HG03442 (cell line): Measurements from ENCODE around the gene SNRPA.

Experiments
- ATAC-seq: cut with Tn5 transposase; IDR thresholded peaks from one replicate; pipeline ENCODE4 v1.9.1; 2021; ENCODE audit warnings: mild to moderate bottlenecking, moderate library complexity; ENCODE audit not compliant: unreplicated experiment

Gene SNRPA

GRCh38 chr19:40800339-40800996 lies 49.5 kb downstream of the SNRPA start:
- ATAC-seq, result no peak

- no peak for ATAC-seq
These were observed 50.0 kb downstream of the SNRPA start for GRCh38 chr19:40800997-40801377.

GRCh38 chr19:40801426-40802299 lies 50.7 kb downstream of the SNRPA start:
- no peak for ATAC-seq

DNA sequence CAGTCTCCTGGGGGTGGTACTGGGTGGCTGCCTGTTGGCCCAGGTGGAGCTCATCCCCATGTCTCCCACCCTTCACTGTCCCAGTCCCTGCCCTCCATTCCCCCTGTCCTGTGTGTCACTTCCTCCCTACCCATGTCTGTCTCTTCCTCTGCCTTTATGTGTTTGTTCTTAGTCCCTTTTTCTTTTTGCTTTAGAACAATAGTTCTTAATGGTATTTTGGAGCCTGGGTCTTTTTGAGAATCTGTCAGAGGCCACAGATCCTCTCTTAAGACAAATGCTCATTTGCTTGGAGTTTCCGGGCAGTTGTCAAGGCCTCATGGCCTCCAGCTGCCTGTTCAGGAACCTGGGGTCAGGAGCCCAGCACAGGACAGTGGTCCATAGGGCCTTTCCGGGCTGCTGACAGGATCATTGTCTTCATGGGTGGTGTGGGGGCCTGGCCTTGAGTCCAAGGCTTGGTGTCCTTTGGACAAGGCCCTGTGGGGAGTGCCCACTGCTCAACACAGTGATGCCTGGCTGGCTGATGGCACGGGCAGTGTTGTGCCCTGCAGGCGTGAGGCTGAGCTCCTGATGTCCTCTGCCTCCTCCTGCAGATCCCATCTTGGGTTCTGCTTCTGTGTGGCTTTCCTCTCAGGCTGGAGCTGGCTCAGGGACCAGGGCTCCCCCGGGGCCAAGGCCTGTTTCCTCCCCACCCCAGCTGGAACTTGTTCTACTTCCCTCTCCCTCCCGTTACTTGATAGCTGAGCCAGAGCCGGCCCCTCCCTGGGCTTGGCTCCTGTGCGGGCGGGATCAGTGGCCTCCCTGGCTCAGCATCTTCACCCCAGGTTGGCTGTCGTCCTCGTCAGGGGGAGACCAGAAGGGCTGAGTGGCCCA lies 51.5 kb downstream of the SNRPA start:
- ATAC-seq, result no peak

DNA sequence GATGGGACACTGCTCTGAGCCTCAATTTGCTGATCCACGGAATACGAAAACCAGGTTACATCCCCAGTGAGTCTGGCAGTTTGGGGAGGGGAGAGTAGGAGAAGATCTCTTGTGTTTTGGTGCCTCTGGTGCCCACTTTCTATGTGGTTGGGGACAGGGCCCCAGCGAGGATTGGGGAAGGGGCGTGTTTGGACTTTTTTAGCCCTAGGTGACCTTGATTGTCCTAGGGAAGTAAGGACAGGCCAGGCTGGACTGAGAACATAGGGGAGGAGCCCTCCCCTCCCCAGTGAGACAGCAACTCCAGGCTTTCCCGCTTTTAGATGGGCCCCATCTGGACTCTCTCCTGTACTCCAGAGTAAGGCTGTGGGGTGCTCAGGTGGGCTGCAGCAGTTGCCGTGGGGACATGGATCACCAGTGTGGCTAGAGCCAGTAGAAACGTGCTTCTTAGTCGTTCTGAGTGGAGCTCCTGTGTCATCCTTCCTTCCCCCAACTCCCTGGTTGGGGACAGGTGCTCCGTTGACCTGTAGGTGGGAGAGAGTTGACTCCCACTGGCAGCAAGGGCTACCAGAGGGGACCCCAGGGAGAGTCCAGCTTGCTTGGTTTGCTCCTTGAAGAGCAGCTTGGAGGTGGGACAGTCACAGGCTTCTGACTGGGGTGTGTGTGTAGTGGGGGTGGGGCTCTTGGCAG lies 52.3 kb downstream of the SNRPA start:
- ATAC-seq, result no peak

DNA sequence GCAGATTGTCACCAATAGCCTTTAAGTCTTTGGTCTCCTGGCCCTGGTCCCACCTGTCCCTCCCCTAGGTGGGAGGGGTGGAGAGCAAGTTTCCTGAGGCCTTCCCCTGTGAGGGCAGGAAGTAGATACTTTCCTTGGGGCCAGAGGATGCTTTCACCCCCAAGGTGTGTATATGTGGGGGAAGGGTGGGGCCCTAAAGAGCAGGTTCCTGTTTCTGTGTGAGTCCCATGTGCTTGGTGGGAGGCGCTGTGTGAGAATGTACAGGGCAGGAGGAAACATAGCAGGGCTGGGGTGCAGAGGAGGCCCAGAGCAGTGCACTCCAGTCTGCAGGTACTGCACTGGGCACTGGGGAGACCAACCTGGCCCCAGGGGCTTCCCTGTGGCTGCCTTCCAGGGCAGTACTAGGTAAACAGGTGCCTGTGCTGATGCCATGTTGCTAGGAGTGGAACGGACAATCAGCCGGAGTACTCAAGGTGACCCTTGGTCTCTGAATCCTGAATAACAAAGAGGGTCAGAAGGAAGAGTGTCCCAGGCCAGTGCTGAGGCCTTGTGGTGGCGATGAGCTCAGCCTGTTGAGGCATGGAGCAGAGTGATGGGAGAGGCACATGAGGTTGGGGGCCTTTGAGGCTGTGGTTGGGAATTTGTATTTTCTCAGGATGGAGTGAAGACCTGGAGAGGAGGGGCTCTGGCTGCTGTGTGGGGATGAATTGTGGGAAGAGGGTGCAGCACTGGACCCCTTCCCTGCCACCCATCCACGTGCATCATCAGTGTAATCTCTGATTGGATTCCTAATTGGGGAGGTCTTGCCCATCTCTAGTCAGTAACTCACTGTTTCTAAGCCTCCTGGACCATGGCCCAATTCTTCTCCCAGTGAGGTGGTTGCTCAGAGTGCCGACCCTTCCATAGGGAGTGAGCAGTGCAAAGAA lies 53.1 kb downstream of the SNRPA start:
- ATAC-seq, result no peak

DNA sequence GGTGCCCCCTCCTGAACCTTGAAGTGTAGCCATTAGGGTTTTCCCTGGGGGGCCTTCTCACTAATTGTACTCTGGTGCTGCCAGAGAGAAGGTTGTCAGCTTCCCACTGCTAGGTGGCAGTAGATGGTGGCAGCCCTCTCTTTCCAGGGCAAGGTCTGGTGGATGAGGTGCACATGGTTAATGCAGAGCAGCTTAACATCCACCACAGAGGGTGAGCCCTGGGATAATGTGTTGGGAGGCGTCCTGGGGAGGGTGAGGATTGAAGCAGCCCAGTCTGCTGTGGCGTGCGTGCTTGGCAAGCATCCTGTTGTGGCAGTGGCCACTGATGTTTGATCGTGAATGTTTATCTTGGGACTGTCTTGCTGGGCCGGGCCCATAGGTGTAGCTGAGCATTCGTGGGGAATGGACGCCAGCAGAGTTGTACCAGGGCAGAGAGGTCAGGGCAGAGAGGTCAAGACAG lies 53.8 kb downstream of the SNRPA start:
- ATAC-seq, result no peak

GRCh38 chr19:40805258-40805868 lies 54.4 kb downstream of the SNRPA start:
- no peak for ATAC-seq

- no peak for ATAC-seq
These were observed 55.6 kb downstream of the SNRPA start for GRCh38 chr19:40806423-40807146.

DNA sequence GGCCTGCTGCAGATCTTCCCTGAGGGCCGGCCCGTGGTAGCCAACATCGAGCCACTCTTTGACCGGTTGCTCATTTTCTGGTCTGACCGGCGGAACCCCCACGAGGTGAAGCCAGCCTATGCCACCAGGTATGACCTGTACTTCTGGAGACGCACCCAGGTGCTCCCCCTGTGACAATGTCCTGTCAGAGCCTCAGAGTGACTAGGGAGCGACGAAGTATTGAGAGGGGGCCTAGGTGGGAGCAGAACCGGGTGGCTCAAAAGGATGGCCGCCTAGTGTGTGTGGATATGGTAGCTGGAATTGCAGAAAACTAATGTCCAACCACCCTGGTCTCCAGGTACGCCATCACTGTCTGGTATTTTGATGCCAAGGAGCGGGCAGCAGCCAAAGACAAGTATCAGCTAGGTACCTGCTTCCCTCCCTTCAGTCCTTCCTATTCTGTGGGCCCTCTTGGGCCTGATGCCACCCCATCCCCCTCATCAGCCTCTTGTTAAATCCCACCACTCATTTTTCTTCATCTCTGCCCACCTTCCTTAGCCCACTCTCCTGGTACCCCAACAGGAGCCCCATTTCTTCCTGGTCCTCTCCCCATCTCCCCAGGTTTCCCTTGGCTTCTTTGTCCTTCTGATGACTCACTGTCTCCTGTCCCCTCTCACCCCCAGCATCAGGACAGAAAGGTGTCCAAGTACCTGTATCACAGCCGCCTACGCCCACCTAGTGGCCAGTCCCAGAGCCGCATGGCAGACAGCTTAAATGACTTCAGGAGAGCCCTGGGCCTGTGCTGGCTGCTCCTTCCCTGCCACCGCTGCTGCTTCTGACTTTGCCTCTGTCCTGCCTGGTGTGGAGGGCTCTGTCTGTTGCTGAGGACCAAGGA lies 56.4 kb downstream of the SNRPA start:
- no peak for ATAC-seq

DNA sequence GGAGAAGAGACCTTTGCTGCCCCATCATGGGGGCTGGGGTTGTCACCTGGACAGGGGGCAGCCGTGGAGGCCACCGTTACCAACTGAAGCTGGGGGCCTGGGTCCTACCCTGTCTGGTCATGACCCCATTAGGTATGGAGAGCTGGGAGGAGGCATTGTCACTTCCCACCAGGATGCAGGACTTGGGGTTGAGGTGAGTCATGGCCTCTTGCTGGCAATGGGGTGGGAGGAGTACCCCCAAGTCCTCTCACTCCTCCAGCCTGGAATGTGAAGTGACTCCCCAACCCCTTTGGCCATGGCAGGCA lies 57.0 kb downstream of the SNRPA start:
- no peak for ATAC-seq

GRCh38 chr19:40808497-40808896 lies 57.5 kb downstream of the SNRPA start:
- no peak for ATAC-seq

DNA sequence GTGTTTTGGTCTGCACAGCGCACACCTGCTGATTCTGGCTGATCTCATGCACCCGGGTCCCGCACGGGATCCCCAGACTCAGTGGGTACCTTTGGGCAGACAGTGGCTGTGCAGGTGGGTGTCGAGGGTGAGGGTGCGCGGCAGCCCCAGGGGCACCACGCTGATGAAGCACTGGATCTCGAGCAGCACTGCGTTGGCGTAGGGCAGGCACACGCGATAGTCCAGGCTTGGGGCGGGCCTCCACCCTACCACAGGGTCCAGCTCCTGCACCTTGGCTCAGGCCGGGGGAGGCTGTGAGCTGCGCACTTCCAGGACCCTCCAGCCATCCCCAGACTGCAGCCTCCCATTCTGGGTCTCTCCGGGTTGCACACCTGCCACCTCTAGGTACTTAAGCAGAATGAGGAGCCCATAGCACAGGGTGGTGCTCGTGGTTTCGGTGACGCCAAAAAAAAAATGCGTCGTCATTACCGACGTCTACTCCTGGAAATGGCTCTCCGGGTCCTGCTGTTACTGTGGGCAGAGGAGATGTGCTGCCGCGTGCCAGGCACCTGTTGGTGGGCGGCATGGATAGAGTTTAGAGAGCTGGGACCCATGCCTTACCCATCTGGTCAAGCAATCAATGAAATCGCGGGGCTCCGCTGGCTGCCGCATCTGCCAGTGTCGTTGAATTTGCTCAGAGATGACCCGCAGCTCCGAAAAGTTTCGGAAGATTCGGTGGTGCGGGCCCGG lies 58.5 kb downstream of the SNRPA start:
- no peak for ATAC-seq

GRCh38 chr19:40810160-40810559 lies 59.2 kb downstream of the SNRPA start:
- ATAC-seq, result no peak

DNA sequence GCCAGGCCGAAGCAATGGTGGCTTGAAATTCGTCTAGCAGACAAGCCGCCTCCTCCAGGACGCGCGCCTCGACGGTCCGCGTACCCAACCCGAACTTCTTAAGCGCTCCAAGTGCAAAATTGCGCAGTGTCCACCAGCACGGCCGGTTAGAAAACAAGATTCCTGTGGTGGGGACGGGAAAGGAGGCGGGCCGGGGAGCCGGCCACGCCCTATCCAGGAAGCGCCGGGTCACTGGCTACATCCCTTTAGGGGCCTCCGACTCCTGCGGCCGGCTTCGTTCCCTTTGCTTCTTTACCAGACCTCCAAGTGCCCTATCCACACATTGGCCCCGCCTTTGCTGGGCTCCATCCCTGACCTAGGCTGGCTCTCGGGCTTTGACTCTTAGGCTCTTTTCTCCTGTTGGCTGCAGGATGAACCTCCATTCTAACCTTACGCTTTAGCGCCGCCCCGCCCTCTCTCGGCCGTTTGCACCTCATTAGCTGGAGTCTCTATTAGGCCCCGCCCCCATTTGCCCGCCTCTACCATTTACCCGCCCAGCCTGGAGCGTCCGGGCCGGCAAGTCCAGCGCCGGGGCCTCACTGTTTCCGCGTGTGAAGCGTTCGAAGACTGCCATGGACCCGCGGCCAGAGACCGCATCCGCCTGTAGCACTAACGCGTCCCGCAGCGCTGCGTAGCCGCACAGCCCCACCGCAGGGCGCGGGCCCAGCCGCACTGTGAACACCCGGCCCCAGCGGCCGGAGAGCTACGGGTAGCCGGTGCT lies 59.8 kb downstream of the SNRPA start:
- ATAC-seq, result peak; percentile 49
